Thymus (tissue), 11 donors: ENCODE results near the gene CAPN13. TPM values are rescaled to one million over a fixed set of nuclear protein-coding genes. Genes with fewer than 3 reads are reported as not detected.

Experiments used
- DNase-seq, 9 donors: peaks; one replicate each; pipeline ENCODE4 v3.0.0-alpha.2; 2013; ENCODE audit warnings: low spot score in 9 of 9, low read depth in 6 of 9, missing footprints in 1 of 9
- H3K27ac ChIP-seq, 2 donors: one replicate each; pipeline ENCODE4 v1.5.1; 2013; ENCODE audit warnings: control low read depth in 1 of 2, low read depth in 1 of 2, low read length in 1 of 2, mild to moderate bottlenecking in 1 of 2, moderate library complexity in 1 of 2
- H3K27me3 ChIP-seq, 2 donors: one replicate each; pipeline ENCODE4 v1.5.1; 2013; ENCODE audit warnings: low read length in 1 of 2; ENCODE audit not compliant: control insufficient read depth in 2 of 2, insufficient read depth in 1 of 2
- H3K36me3 ChIP-seq, 2 donors: one replicate each; pipeline ENCODE4 v1.5.1; 2013; ENCODE audit warnings: low read length in 1 of 2, mild to moderate bottlenecking in 1 of 2, moderate library complexity in 1 of 2; ENCODE audit not compliant: control insufficient read depth in 2 of 2, insufficient read depth in 2 of 2
- H3K4me1 ChIP-seq, 2 donors: one replicate each; pipeline ENCODE4 v1.5.1; 2013; ENCODE audit warnings: low read length in 2 of 2; ENCODE audit not compliant: control insufficient read depth in 2 of 2, insufficient read depth in 2 of 2
- H3K4me3 ChIP-seq, 2 donors: one replicate each; pipeline ENCODE4 v1.5.1; 2013; ENCODE audit warnings: low read length in 2 of 2, control low read depth in 1 of 2, mild to moderate bottlenecking in 1 of 2
- H3K9me3 ChIP-seq, 2 donors: one replicate each; pipeline ENCODE4 v1.5.1; 2013; ENCODE audit warnings: low read length in 1 of 2, mild to moderate bottlenecking in 1 of 2; ENCODE audit not compliant: control insufficient read depth in 2 of 2, insufficient read depth in 1 of 2
- WGBS: extraction: QIAGEN DNeasy Blood & Tissue Kit; methylation state at CpG from one replicate; pipeline ENCODE4 v1.1.7; 2013; 5-methylcytosine and 5-hydroxymethylcytosine counted together
- polyA plus RNA-seq: library from polyadenylated mRNA; stranded (reverse); fragments of 200-250 nt; gene quantifications from one replicate; pipeline ENCODE4 v1.2.3, GENCODE V29; 2013
- total RNA-seq: library from RNA; stranded (reverse); fragments of 120-200 nt; gene quantifications from one replicate; pipeline ENCODE4 v1.2.4, GENCODE V29; 2013
- donor health status: healthy.

CAPN13 gene
- total and polyA plus RNA-seq, 2 donors: 0.05 to 0.25 TPM

GRCh38 chr2:30678410-30679137, 128.7 kb downstream of the CAPN13 start:
- Histone ChIP-seq H3K36me3 (no peaks in the 10 kb centered on the region), H3K4me3 (no peak overlapping the region), H3K27me3 (no peaks in the 10 kb centered on the region), H3K4me1 (no peaks in the 10 kb centered on the region), H3K9me3 (no peaks in the 10 kb centered on the region), H3K27ac (no peak overlapping the region)
- DNase-seq: no peak
- 85% methylated on average over 11 of the region's 11 CpGs for WGBS

GRCh38 chr2:30677861-30678385, 129.3 kb downstream of the CAPN13 start:
- H3K9me3 ChIP-seq: no peaks in the 10 kb centered on the region
- no peaks in the 10 kb centered on the region for H3K4me1 ChIP-seq
- H3K27ac ChIP-seq: no peak overlapping the region
- H3K36me3 ChIP-seq: no peaks in the 10 kb centered on the region
- DNase-seq: no peak
- 94% methylated on average over 5 of the region's 5 CpGs for WGBS
- H3K27me3 ChIP-seq: no peaks in the 10 kb centered on the region
- H3K4me3 ChIP-seq: no peak overlapping the region

GRCh38 chr2:30677231-30677630, 130.0 kb downstream of the CAPN13 start:
- H3K27ac ChIP-seq: no peak overlapping the region
- H3K4me1 ChIP-seq: no peaks in the 10 kb centered on the region
- H3K27me3 ChIP-seq: no peaks in the 10 kb centered on the region
- no peak for DNase-seq
- no peaks in the 10 kb centered on the region for H3K36me3 ChIP-seq
- no peaks in the 10 kb centered on the region for H3K9me3 ChIP-seq
- H3K4me3 ChIP-seq: no peak overlapping the region

GRCh38 chr2:30675758-30676157, 131.5 kb downstream of the CAPN13 start:
- no peaks in the 10 kb centered on the region for H3K36me3 ChIP-seq
- H3K27me3 ChIP-seq: no peaks in the 10 kb centered on the region
- H3K4me3 ChIP-seq: no peak overlapping the region
- H3K4me1 ChIP-seq: no peaks in the 10 kb centered on the region
- over 99% methylated on average over 2 of the region's 2 CpGs for WGBS
- DNase-seq: no peak
- no peak overlapping the region for H3K27ac ChIP-seq
- H3K9me3 ChIP-seq: peaks cover 0 to 2% of the 10 kb centered on the region in 2 donors

- no peak for DNase-seq
- WGBS: 95% methylated on average over 4 of the region's 4 CpGs
- H3K4me3 ChIP-seq: no peak overlapping the region
- H3K36me3 ChIP-seq: no peaks in the 10 kb centered on the region
- no peak overlapping the region for H3K27ac ChIP-seq
- no peaks in the 10 kb centered on the region for H3K4me1 ChIP-seq
- H3K27me3 ChIP-seq: no peaks in the 10 kb centered on the region
- H3K9me3 ChIP-seq: peaks cover 1 to 7% of the 10 kb centered on the region in 2 donors
Measured at GRCh38 chr2:30673127-30673526, 134.1 kb downstream of the CAPN13 start.
